Stimulated activated CD4-positive, alpha-beta T cell treated with anti-CD3 and anti-CD28 coated beads, Interleukin-12 subunit alpha, Interleukin-12 subunit beta, amount 100 ng/mL, for 4 hours (primary cell): ENCODE results near the gene ZFY.
"Not testable (repeated sequence)": the region's sequence is repeated elsewhere in the genome, so short reads cannot be mapped to it uniquely, and the experiment has no call there.

Source experiments
- DNase-seq: peaks from one replicate; pipeline ENCODE4 v3.0.0-alpha.2; 2020

ZFY gene

GRCh38 chrY:2979283-2979682 is 44.1 kb downstream of the ZFY start:
- DNase-seq: no peak

GRCh38 chrY:2984491-2984890 is 49.3 kb downstream of the ZFY start:
- DNase-seq: no peak

- not testable (repeated sequence) for DNase-seq
Measured at GRCh38 chrY:2987178-2987577, 52.0 kb downstream of the ZFY start.

- DNase-seq: not testable (repeated sequence)
Measured at GRCh38 chrY:2997369-2997768, 62.2 kb downstream of the ZFY start.

GRCh38 chrY:3002190-3002589 is 67.0 kb downstream of the ZFY start:
- DNase-seq: no peak

- DNase-seq: no peak
Measured at GRCh38 chrY:3002680-3003515, 67.7 kb downstream of the ZFY start.

GRCh38 chrY:3003516-3003830 is 68.3 kb downstream of the ZFY start:
- DNase-seq: no peak

- DNase-seq: peak; percentile 1
Measured at GRCh38 chrY:3003846-3004245, 68.7 kb downstream of the ZFY start.

GRCh38 chrY:3006031-3006430 is 70.8 kb downstream of the ZFY start:
- DNase-seq: not testable (repeated sequence)

GRCh38 chrY:3007967-3008366 is 72.8 kb downstream of the ZFY start:
- DNase-seq: no peak

- no peak for DNase-seq
Measured at GRCh38 chrY:3012226-3012625, 77.0 kb downstream of the ZFY start.

GRCh38 chrY:3016594-3016993 is 81.4 kb downstream of the ZFY start:
- DNase-seq: no peak

GRCh38 chrY:3018546-3018945 is 83.4 kb downstream of the ZFY start:
- DNase-seq: no peak

GRCh38 chrY:3019584-3019983 is 84.4 kb downstream of the ZFY start:
- no peak for DNase-seq

- no peak for DNase-seq
Measured at GRCh38 chrY:3021176-3021575, 86.0 kb downstream of the ZFY start.

- DNase-seq: no peak
Measured at GRCh38 chrY:3023606-3024005, 88.4 kb downstream of the ZFY start.

- no peak for DNase-seq
Measured at GRCh38 chrY:3025357-3025756, 90.2 kb downstream of the ZFY start.
